Measurements from ENCODE around the gene SH2D1B. TPM values are rescaled to one million over a fixed set of nuclear protein-coding genes. Genes with fewer than 3 reads are reported as not detected.

Gene SH2D1B
- total and polyA plus RNA-seq, 2 experiments from 2014 or later = not detected

GRCh38 chr1:162373541-162374260 lies 38.2 kb downstream of the SH2D1B start:
- TF ChIP-seq CTCF (conservative IDR thresholded peaks at IDR 0.05; ENCODE audit: low read depth in 2 of 2) = no peak
- TF ChIP-seq POLR2AphosphoS5 (IDR thresholded peaks at IDR 0.05; ENCODE audit: low read depth) = no peak
- no peak for TF ChIP-seq EZH2phosphoT487 (IDR thresholded peaks at IDR 0.05; ENCODE audit: unreplicated experiment)
- TF ChIP-seq REST (IDR thresholded peaks at IDR 0.05; ENCODE audit: unreplicated experiment) = no peak
- TF ChIP-seq NANOG (IDR thresholded peaks at IDR 0.05; ENCODE audit: borderline replicate concordance) = no peak
- no peak for TF ChIP-seq EZH2 (IDR thresholded peaks at IDR 0.05; ENCODE audit: low read depth, unreplicated experiment)
- TF ChIP-seq ZNF114 (CRISPR knock-in tag; IDR thresholded peaks at IDR 0.05) = no peak
- TF ChIP-seq ZNF331 (CRISPR knock-in tag; IDR thresholded peaks at IDR 0.05; ENCODE audit: low read depth) = no peak
- no peak for TF ChIP-seq ETS1 (IDR thresholded peaks at IDR 0.05)
- no peak for TF ChIP-seq CREB1 (CRISPR knock-in tag; IDR thresholded peaks at IDR 0.05; ENCODE audit: low read depth)
- no peak for TF ChIP-seq JUNB (IDR thresholded peaks at IDR 0.05; ENCODE audit: unreplicated experiment)
- TF ChIP-seq ZNF462 (CRISPR knock-in tag; IDR thresholded peaks at IDR 0.05) = no peak
- TF ChIP-seq STAT1 (IDR thresholded peaks at IDR 0.05; ENCODE audit: unreplicated experiment) = no peak
- Histone ChIP-seq H3K36me3 (ENCODE audit: insufficient read depth) (no peaks in the 10 kb centered on the region), H3K27me3 (ENCODE audit: insufficient read depth) (no peaks in the 10 kb centered on the region), H3K79me2 (replicated peaks; ENCODE audit: insufficient read depth) (no peaks in the 10 kb centered on the region), H4K20me1 (replicated peaks; ENCODE audit: insufficient read depth) (no peaks in the 10 kb centered on the region), H3K9me2 (ENCODE audit: insufficient read depth) (no peaks in the 10 kb centered on the region), H3K4me3 (no peak overlapping the region), H3K4me2 (no peak overlapping the region), H3K4me1 (ENCODE audit: insufficient read depth) (no peaks in the 10 kb centered on the region), H3K27ac (ENCODE audit: low read depth) (no peak overlapping the region), H3F3A (replicated peaks; ENCODE audit: low read depth) (no peaks in the 10 kb centered on the region), H2AFZ (no peak overlapping the region)
- H3K9me3 Mint-ChIP-seq = no peaks in the 10 kb centered on the region
- no peak overlapping the region for H3K4me3 Mint-ChIP-seq
- H3K36me3 Mint-ChIP-seq (ENCODE audit: low read depth) = no peaks in the 10 kb centered on the region
- no peak for ATAC-seq
- no peak overlapping the region for H3K27ac Mint-ChIP-seq
- no peaks in the 10 kb centered on the region; the same call in 2 of the 3 replicates for H3K4me1 Mint-ChIP-seq
- DNase-seq (ENCODE audit: low spot score) = no peak
- H3K27me3 Mint-ChIP-seq (ENCODE audit: insufficient read depth, low read depth, poor library complexity) = peaks cover 11% of the 10 kb centered on the region
